Kidney epithelial cell (primary cell): Measurements from ENCODE around the gene TAF1C. TPM values are rescaled to one million over a fixed set of nuclear protein-coding genes. Genes with fewer than 3 reads are reported as not detected.

ENCODE experiments used
- DNase-seq: peaks from one replicate; pipeline ENCODE4 v3.0.0-alpha.2; 2010; ENCODE audit warnings: low read depth
- H3K27me3 ChIP-seq: 2 replicates; pipeline ENCODE4 v1.6.0; 2011; ENCODE audit warnings: low read length; ENCODE audit not compliant: control insufficient read depth, insufficient read depth
- H3K36me3 ChIP-seq: 2 replicates; pipeline ENCODE4 v1.5.1; 2011; ENCODE audit warnings: low read length; ENCODE audit not compliant: control insufficient read depth, insufficient read depth
- H3K4me3 ChIP-seq: 2 replicates; pipeline ENCODE4 v1.5.1; 2011; ENCODE audit warnings: low read depth, mild to moderate bottlenecking, control low read depth, low read length
- CTCF ChIP-seq: IDR thresholded peaks from 2 replicates; pipeline ENCODE4 v1.5.1; 2011; ENCODE audit warnings: mild to moderate bottlenecking, moderate library complexity, low read length, control low read depth, inconsistent platforms; ENCODE audit not compliant: insufficient read depth, poor library complexity, severe bottlenecking
- total RNA-seq: library from RNA; depleted of rRNA; stranded (reverse); fragments of >200 nt; gene quantifications from 2 replicates; pipeline ENCODE4 v1.2.3, GENCODE V29; 2015

The TAF1C gene
- total RNA-seq, 1 donor from 2014 or later, result 23.9 TPM

DNA sequence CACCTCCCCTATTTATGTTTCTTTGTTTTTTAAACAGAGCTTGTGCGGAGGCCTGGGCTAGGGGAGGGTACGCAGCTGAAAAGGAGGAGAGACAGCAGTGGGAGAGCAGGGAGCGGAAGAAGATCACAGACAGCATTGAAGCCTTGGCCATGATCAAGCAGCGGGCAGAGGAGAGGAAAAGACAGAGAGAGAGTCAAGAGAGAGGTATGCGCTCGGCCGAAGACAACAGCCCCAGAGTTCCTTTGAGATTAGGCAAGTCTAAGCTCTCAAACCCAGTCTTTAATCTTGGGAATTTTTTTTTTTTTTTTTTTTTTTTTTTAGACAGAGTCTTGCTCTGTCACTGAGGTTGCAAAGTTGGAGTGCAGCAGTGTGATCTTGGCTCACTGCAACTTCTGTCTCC, 21.1 kb downstream of the TAF1C start:
- Histone ChIP-seq H3K27me3 (peaks cover 11% of the 10 kb centered on the region), H3K4me3 (no peak overlapping the region), H3K36me3 (no peaks in the 10 kb centered on the region)
- no peak for DNase-seq
- TF ChIP-seq CTCF, result no peak

GRCh38 chr16:84161801-84162200, 25.1 kb downstream of the TAF1C start:
- no peaks in the 10 kb centered on the region for H3K36me3 ChIP-seq
- no peak overlapping the region for H3K4me3 ChIP-seq
- TF ChIP-seq CTCF, result no peak
- no peak for DNase-seq
- H3K27me3 ChIP-seq, result peaks cover 7% of the 10 kb centered on the region

GRCh38 chr16:84161037-84161436, 25.8 kb downstream of the TAF1C start:
- Histone ChIP-seq H3K27me3 (peaks cover 5% of the 10 kb centered on the region), H3K4me3 (no peak overlapping the region), H3K36me3 (no peaks in the 10 kb centered on the region)
- DNase-seq, result no peak
- no peak for TF ChIP-seq CTCF

GRCh38 chr16:84159800-84160199, 27.1 kb downstream of the TAF1C start:
- no peaks in the 10 kb centered on the region for H3K36me3 ChIP-seq
- no peak overlapping the region for H3K4me3 ChIP-seq
- TF ChIP-seq CTCF, result no peak
- peaks cover 5% of the 10 kb centered on the region for H3K27me3 ChIP-seq
- no peak for DNase-seq

GRCh38 chr16:84159007-84159406, 27.9 kb downstream of the TAF1C start:
- Histone ChIP-seq H3K36me3 (no peaks in the 10 kb centered on the region), H3K4me3 (no peak overlapping the region), H3K27me3 (peaks cover 3% of the 10 kb centered on the region)
- no peak for TF ChIP-seq CTCF
- DNase-seq, result no peak

DNA sequence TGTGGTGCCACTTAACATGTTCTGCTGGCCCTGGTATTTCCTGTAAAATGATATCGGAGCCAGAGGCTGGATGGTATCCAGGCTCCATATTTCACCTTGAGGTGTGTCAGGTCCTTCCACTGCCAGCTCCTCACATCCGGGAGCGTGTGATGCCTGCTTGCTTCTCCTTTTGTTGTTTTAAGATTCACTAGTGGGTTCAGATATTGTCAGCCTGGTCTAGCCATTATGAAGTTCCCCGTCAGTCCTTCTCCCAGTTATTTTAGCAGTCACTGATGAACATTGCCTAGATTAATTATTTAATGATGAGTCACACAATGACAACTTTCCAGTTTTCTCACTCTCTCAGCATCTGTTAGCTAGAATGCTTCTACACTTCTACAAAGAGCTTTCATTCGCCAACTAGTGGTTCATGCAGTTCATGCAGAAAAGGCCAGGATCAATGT, 30.5 kb downstream of the TAF1C start:
- H3K27me3 ChIP-seq, result no peaks in the 10 kb centered on the region
- peak; percentile 31 for TF ChIP-seq CTCF
- no peak overlapping the region for H3K4me3 ChIP-seq
- no peaks in the 10 kb centered on the region for H3K36me3 ChIP-seq
- peak; percentile 45 for DNase-seq
